PFSK-1 (cell line): ENCODE data around the gene SETBP1.

ENCODE experiments used
- FOXP2 ChIP-seq: optimal IDR thresholded peaks from 2 replicates; pipeline ENCODE3; 2011; ENCODE audit warnings: borderline replicate concordance, control low read depth, inconsistent platforms; ENCODE audit not compliant: insufficient read depth; ENCODE audit errors: extremely low read length, extremely low read depth
- POLR2AphosphoS5 ChIP-seq: IDR thresholded peaks from 2 replicates; pipeline ENCODE4 v1.6.1; 2012; ENCODE audit warnings: low read depth, mild to moderate bottlenecking, control low read depth, low read length, moderate library complexity
- REST ChIP-seq, 2 experiments: IDR thresholded peaks; 2 replicates each; pipeline versions ENCODE4 v1.6.1 to v1.8.0; 2011 to 2012; ENCODE audit warnings: low read depth in 2 of 2, low read length in 2 of 2, control low read depth in 1 of 2, inconsistent platforms in 1 of 2, mild to moderate bottlenecking in 1 of 2, moderate library complexity in 1 of 2; ENCODE audit not compliant: insufficient read depth in 1 of 2
- SIN3A ChIP-seq: IDR thresholded peaks from 2 replicates; pipeline ENCODE4 v1.6.1; 2012; ENCODE audit warnings: mild to moderate bottlenecking, low read length, moderate library complexity, borderline replicate concordance; ENCODE audit not compliant: insufficient read depth
- TAF1 ChIP-seq: IDR thresholded peaks from 2 replicates; pipeline ENCODE4 v1.6.1; 2012; ENCODE audit warnings: low read length, control low read depth, borderline replicate concordance; ENCODE audit not compliant: insufficient read depth

SETBP1 gene

GRCh38 chr18:44732599-44732998 is 51.9 kb downstream of the SETBP1 start:
- TF ChIP-seq SIN3A (no peak), POLR2AphosphoS5 (no peak), FOXP2 (no peak)

GRCh38 chr18:44733069-44733753 is 52.5 kb downstream of the SETBP1 start:
- TF ChIP-seq POLR2AphosphoS5 = no peak

GRCh38 chr18:44733754-44734465 is 53.2 kb downstream of the SETBP1 start:
- TF ChIP-seq FOXP2 (no peak), POLR2AphosphoS5 (no peak), TAF1 (no peak), REST (IDR thresholded peaks at IDR 0.05; ENCODE audit: insufficient read depth in 1 of 2, low read depth in 2 of 2, low read length in 2 of 2) (no peak), SIN3A (no peak)

GRCh38 chr18:44735096-44735495 is 54.4 kb downstream of the SETBP1 start:
- TF ChIP-seq FOXP2 (no peak), SIN3A (no peak), TAF1 (no peak), POLR2AphosphoS5 (no peak), REST (IDR thresholded peaks at IDR 0.05; ENCODE audit: insufficient read depth in 1 of 2, low read depth in 2 of 2, low read length in 2 of 2) (no peak)

GRCh38 chr18:44736664-44737380 is 56.1 kb downstream of the SETBP1 start:
- TF ChIP-seq TAF1 (no peak), FOXP2 (no peak), POLR2AphosphoS5 (no peak), SIN3A (no peak), REST (IDR thresholded peaks at IDR 0.05; ENCODE audit: insufficient read depth in 1 of 2, low read depth in 2 of 2, low read length in 2 of 2) (no peak)

- TF ChIP-seq SIN3A = no peak
- no peak for TF ChIP-seq POLR2AphosphoS5
These were observed 56.9 kb downstream of the SETBP1 start for GRCh38 chr18:44737623-44738022.
